Measurements from ENCODE around the gene DLK2.

GRCh38 chr6:43436577-43437282, 18.6 kb downstream of the DLK2 start:
- TF ChIP-seq ZNF565 (CRISPR knock-in tag; conservative IDR thresholded peaks at IDR 0.05; ENCODE audit: low read depth) = no peak
- 0 out of 2 replicates have a peak, but pooled peaks have one; percentile 56 for TF ChIP-seq OSR1 (CRISPR knock-in tag; IDR thresholded peaks at IDR 0.05)
- no peak for TF ChIP-seq ZC3H10 (CRISPR knock-in tag; IDR thresholded peaks at IDR 0.05)
- no peak for TF ChIP-seq TCF4 (CRISPR knock-in tag; IDR thresholded peaks at IDR 0.05; ENCODE audit: borderline replicate concordance)
- TF ChIP-seq RARB (CRISPR knock-in tag; IDR thresholded peaks at IDR 0.05) = no peak; the same call in 1 of the 2 replicates
- no peak for TF ChIP-seq ARNTL (CRISPR knock-in tag; IDR thresholded peaks at IDR 0.05; ENCODE audit: borderline replicate concordance, low read depth)
- TF ChIP-seq GLIS3 (CRISPR knock-in tag; IDR thresholded peaks at IDR 0.05) = no peak

Measured in SK-N-SH treated with all-trans-retinoic acid at 6 μM for 48 hours (cell line).